Fibroblast of lung (primary cell): Measurements from ENCODE around the gene CAMSAP2. TPM values are rescaled to one million over a fixed set of nuclear protein-coding genes. Genes with fewer than 3 reads are reported as not detected.

Source experiments
- DNase-seq, 2 donors: peaks; one replicate each; pipeline versions ENCODE4 v3.0.0 to v3.0.0-alpha.2; 2010; ENCODE audit warnings: low read depth in 2 of 2
- H2AFZ ChIP-seq: 2 replicates; pipeline ENCODE4 v1.5.1; 2012; ENCODE audit warnings: low read length, control low read depth, inconsistent platforms
- H3K27ac ChIP-seq: 2 replicates; pipeline ENCODE4 v1.5.1; 2011; ENCODE audit warnings: low read length, control low read depth; ENCODE audit not compliant: insufficient read depth
- H3K27me3 ChIP-seq: 2 replicates; pipeline ENCODE4 v1.5.1; 2011; ENCODE audit warnings: mild to moderate bottlenecking, low read length; ENCODE audit not compliant: control insufficient read depth, insufficient read depth
- H3K36me3 ChIP-seq: 2 replicates; pipeline ENCODE4 v1.5.1; 2011; ENCODE audit warnings: low read length; ENCODE audit not compliant: control insufficient read depth, insufficient read depth
- H3K4me1 ChIP-seq: 2 replicates; pipeline ENCODE4 v1.5.1; 2011; ENCODE audit warnings: low read length; ENCODE audit not compliant: control insufficient read depth, insufficient read depth; ENCODE audit errors: extremely low read depth
- H3K4me2 ChIP-seq: 2 replicates; pipeline ENCODE4 v1.5.1; 2011; ENCODE audit warnings: low read length, control low read depth; ENCODE audit not compliant: insufficient read depth; ENCODE audit errors: extremely low read depth
- H3K4me3 ChIP-seq, 4 experiments: fragments of 200-600 bp in 1 of 4; sonication (generic) in 1 of 4; replicated peaks in 1 of 4; 2 replicates each; pipeline ENCODE4 v1.5.1; 2011 to 2016; ENCODE audit warnings: low read length in 4 of 4, low read depth in 3 of 4, mild to moderate bottlenecking in 3 of 4, control low read depth in 2 of 4, inconsistent platforms in 1 of 4, mixed read lengths in 1 of 4; ENCODE audit not compliant: insufficient read depth in 1 of 4; ENCODE audit errors: control extremely low read depth in 1 of 4
- H3K79me2 ChIP-seq: 2 replicates; pipeline ENCODE4 v1.5.1; 2012; ENCODE audit warnings: mild to moderate bottlenecking, low read length, inconsistent platforms; ENCODE audit not compliant: control insufficient read depth, insufficient read depth
- H3K9ac ChIP-seq: 2 replicates; pipeline ENCODE4 v1.5.1; 2011; ENCODE audit warnings: mild to moderate bottlenecking, low read length, control low read depth; ENCODE audit not compliant: insufficient read depth
- H3K9me3 ChIP-seq: 2 replicates; pipeline ENCODE4 v1.5.1; 2012; ENCODE audit warnings: low read depth, low read length; ENCODE audit not compliant: control insufficient read depth, insufficient read depth
- H4K20me1 ChIP-seq: 2 replicates; pipeline ENCODE4 v1.5.1; 2011; ENCODE audit warnings: low read length; ENCODE audit not compliant: control insufficient read depth, insufficient read depth; ENCODE audit errors: extremely low read depth
- EZH2 ChIP-seq: IDR thresholded peaks from 2 replicates; pipeline ENCODE4 v1.5.1; 2012; ENCODE audit warnings: low read length, control low read depth, mild to moderate bottlenecking; ENCODE audit errors: missing control alignments
- polyA plus RNA-seq, 2 donors: library from polyadenylated mRNA; depleted of rRNA in 1 of 2; stranded (reverse) in 1 of 2; unstranded in 1 of 2; fragments of >200 nt; gene quantifications; 2 replicates each; pipeline ENCODE4 v1.2.1, GENCODE V29; 2011 to 2012; ENCODE audit warnings: missing spikeins in 1 of 2
- total RNA-seq: library from RNA; depleted of rRNA; stranded (reverse); fragments of >200 nt; gene quantifications from 2 replicates; pipeline ENCODE4 v1.2.1, GENCODE V29; 2014
- TF ChIP-seq, protein P1 (sequence below), 2 donors: IDR thresholded peaks in 1 of 2; conservative IDR thresholded peaks in 1 of 2; 1 replicate in 1 of 2; 2 replicates in 1 of 2; pipeline ENCODE4 v1.5.1; 2011 to 2012; ENCODE audit warnings: low read length in 2 of 2, control low read depth in 1 of 2, inconsistent platforms in 1 of 2, low read depth in 1 of 2, mild to moderate bottlenecking in 1 of 2

The CAMSAP2 gene
- total and polyA plus RNA-seq, 2 donors (not counting 1 experiment from before 2014, with no cell fraction given): 22.3 to 32.5 TPM

DNA sequence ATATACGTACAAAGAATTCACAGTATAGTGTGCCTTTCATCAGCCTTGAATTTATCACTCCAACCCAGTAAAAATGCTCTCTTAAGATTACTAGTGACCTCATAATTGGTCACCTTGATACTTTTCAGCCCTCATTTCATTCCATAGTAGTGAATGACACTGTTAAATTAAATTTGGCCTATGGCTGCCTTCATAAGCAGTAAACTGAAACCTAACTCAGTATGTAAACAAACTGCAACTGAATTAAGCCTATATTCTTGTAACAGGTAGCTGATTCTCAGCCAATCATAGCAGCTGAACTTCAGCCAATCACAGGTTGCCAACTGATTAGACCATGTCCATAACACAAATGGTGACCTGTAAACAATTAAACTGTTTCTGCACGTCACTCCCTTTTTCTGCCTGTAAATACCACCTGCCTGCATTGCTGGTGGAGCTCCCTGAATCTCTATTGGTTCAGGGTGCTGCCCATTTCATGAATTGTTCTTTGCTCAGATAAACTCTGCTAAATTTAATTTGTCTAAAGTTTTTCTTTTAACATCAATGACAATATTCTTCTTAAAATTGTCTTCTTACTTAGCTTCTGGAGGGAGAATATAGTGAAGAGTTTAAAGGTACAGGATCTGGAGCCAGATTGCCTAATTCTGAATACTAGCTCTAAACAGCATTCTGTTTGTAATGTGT, 24.0 kb upstream of the CAMSAP2 start:
- H2AFZ ChIP-seq: no peak overlapping the region
- no peaks in the 10 kb centered on the region for H3K36me3 ChIP-seq
- no peaks in the 10 kb centered on the region for H4K20me1 ChIP-seq
- no peak overlapping the region for H3K4me3 ChIP-seq
- no peaks in the 10 kb centered on the region for H3K79me2 ChIP-seq
- H3K9me3 ChIP-seq: no peaks in the 10 kb centered on the region
- no peak overlapping the region for H3K9ac ChIP-seq
- no peak overlapping the region for H3K27ac ChIP-seq
- no peaks in the 10 kb centered on the region for H3K4me1 ChIP-seq
- no peak overlapping the region for H3K4me2 ChIP-seq
- no peaks in the 10 kb centered on the region for H3K27me3 ChIP-seq
- no peak for TF ChIP-seq EZH2
- TF ChIP-seq, protein P1, sequence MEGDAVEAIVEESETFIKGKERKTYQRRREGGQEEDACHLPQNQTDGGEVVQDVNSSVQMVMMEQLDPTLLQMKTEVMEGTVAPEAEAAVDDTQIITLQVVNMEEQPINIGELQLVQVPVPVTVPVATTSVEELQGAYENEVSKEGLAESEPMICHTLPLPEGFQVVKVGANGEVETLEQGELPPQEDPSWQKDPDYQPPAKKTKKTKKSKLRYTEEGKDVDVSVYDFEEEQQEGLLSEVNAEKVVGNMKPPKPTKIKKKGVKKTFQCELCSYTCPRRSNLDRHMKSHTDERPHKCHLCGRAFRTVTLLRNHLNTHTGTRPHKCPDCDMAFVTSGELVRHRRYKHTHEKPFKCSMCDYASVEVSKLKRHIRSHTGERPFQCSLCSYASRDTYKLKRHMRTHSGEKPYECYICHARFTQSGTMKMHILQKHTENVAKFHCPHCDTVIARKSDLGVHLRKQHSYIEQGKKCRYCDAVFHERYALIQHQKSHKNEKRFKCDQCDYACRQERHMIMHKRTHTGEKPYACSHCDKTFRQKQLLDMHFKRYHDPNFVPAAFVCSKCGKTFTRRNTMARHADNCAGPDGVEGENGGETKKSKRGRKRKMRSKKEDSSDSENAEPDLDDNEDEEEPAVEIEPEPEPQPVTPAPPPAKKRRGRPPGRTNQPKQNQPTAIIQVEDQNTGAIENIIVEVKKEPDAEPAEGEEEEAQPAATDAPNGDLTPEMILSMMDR (conservative IDR thresholded peaks at IDR 0.05 in 1 of 2, IDR thresholded peaks at IDR 0.05 in 1 of 2; ENCODE audit: low read depth in 1 of 2, low read length in 2 of 2): no peak
- DNase-seq: no peak

DNA sequence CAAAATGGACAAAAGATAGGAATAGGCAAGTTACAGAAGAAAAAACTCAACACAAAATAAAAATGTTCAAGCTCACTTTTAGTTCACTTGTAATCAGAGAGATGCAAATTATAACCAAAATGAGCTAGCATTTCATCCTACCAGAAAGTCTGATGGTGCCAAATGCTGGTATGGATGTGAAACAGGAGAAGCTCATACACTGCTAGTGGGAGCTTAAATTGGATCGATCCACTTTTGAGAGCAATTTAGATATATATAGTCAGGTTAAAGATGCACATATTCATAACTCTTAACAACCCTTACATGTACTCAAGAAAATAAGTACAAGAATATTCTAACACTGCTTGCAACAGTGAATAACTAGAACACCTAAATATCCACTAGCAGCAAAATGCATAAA, 18.5 kb upstream of the CAMSAP2 start:
- H3K4me1 ChIP-seq: no peaks in the 10 kb centered on the region
- H3K36me3 ChIP-seq: no peaks in the 10 kb centered on the region
- TF ChIP-seq, protein P1 (conservative IDR thresholded peaks at IDR 0.05 in 1 of 2, IDR thresholded peaks at IDR 0.05 in 1 of 2; ENCODE audit: low read depth in 1 of 2, low read length in 2 of 2): no peak
- no peak for TF ChIP-seq EZH2
- H3K27me3 ChIP-seq: no peaks in the 10 kb centered on the region
- H3K4me3 ChIP-seq: no peak overlapping the region
- H3K9ac ChIP-seq: no peak overlapping the region
- no peaks in the 10 kb centered on the region for H3K9me3 ChIP-seq
- no peak for DNase-seq
- H3K27ac ChIP-seq: no peak overlapping the region
- no peaks in the 10 kb centered on the region for H4K20me1 ChIP-seq
- H3K79me2 ChIP-seq: no peaks in the 10 kb centered on the region
- H2AFZ ChIP-seq: no peak overlapping the region
- no peak overlapping the region for H3K4me2 ChIP-seq

DNA sequence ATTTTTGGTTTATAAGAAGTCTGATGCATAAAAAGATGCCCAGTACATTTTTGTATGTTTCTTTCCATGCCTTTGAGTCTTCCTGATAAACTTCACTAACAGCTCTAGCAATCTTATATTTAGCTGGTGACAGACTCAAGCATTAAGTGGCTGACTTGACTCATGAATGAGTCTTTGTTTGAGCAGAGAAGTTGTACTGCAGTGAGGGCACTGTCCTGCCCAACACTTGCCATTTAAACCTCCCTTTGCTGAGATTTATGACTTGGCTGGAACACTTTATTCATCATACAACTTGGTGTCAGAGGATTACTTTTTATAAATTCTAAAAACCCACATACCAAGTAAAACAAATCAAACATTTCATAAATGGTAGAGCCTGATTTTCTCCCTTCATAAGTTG, 14.6 kb upstream of the CAMSAP2 start:
- no peak for DNase-seq
- TF ChIP-seq, protein P1 (conservative IDR thresholded peaks at IDR 0.05 in 1 of 2, IDR thresholded peaks at IDR 0.05 in 1 of 2; ENCODE audit: low read depth in 1 of 2, low read length in 2 of 2): no peak
- no peak for TF ChIP-seq EZH2
- Histone ChIP-seq H3K36me3 (no peaks in the 10 kb centered on the region), H4K20me1 (no peaks in the 10 kb centered on the region), H3K9me3 (no peaks in the 10 kb centered on the region), H3K4me2 (no peak overlapping the region), H3K4me3 (no peak overlapping the region), H2AFZ (no peak overlapping the region), H3K79me2 (no peaks in the 10 kb centered on the region), H3K27me3 (no peaks in the 10 kb centered on the region), H3K4me1 (no peaks in the 10 kb centered on the region), H3K27ac (no peak overlapping the region), H3K9ac (no peak overlapping the region)
